A549 (cell line): ENCODE results near the gene GYS2.

ENCODE experiments used
- EP300 ChIP-seq, 2 experiments: fragments of >200 bp; sonication (Bioruptor Twin); formaldehyde crosslinking; IDR thresholded peaks; 2 replicates in 1 of 2; 3 replicates in 1 of 2; pipeline ENCODE4 v1.6.1; 2016 to 2017
- MAZ ChIP-seq: fragments of 150-350 bp; IDR thresholded peaks from 2 replicates; pipeline ENCODE4 v1.6.1; 2014; ENCODE audit warnings: antibody characterized with exemption, low read depth, low read length, borderline replicate concordance
- POLR2A ChIP-seq: IDR thresholded peaks from 2 replicates; pipeline ENCODE4 v1.6.1; 2012; ENCODE audit warnings: mild to moderate bottlenecking, low read length
- TF ChIP-seq, protein P1 (sequence below): fragments of >200 bp; sonication (Bioruptor Twin); formaldehyde crosslinking; IDR thresholded peaks from 3 replicates; pipeline ENCODE4 v1.5.1; 2016
- TF ChIP-seq, protein P2 (sequence below): fragments of >200 bp; sonication (Bioruptor Twin); formaldehyde crosslinking; IDR thresholded peaks from 2 replicates; pipeline ENCODE4 v1.6.1; 2016

DNA sequence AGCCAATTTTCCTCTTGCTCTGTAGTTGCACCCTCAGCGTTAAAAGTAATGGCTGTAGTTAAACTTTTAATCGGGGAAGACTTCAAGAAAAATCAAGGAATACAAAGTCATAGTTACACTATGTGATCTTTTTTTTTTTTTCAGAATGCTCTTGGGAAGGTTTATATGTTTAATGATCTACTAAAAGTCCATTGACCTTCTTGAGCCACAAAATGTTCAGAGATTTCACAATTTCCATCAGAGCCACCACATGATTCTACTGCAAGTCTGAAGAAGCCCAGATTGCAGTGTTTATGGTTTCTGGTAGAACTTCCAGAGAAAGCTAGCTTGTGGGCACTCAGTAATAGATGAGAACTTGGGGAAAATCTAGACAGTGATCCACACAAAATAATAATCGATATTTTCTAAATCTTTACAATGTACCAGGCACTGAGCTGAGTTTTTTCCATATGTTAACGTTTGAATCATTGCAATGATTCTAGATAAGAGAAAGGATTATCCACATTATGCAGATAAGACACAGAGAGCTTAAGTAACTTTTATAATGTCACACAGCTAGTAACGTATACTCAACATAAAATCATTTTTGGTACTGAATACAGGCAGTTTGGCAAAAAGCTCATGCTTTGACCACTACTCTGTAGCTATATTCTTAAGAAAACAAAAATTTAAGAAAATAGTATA, 38.3 kb downstream of the GYS2 start:
- TF ChIP-seq EP300 (IDR thresholded peaks at IDR 0.05) (no peak), POLR2A (no peak), MAZ (no peak)
- TF ChIP-seq, protein P1, sequence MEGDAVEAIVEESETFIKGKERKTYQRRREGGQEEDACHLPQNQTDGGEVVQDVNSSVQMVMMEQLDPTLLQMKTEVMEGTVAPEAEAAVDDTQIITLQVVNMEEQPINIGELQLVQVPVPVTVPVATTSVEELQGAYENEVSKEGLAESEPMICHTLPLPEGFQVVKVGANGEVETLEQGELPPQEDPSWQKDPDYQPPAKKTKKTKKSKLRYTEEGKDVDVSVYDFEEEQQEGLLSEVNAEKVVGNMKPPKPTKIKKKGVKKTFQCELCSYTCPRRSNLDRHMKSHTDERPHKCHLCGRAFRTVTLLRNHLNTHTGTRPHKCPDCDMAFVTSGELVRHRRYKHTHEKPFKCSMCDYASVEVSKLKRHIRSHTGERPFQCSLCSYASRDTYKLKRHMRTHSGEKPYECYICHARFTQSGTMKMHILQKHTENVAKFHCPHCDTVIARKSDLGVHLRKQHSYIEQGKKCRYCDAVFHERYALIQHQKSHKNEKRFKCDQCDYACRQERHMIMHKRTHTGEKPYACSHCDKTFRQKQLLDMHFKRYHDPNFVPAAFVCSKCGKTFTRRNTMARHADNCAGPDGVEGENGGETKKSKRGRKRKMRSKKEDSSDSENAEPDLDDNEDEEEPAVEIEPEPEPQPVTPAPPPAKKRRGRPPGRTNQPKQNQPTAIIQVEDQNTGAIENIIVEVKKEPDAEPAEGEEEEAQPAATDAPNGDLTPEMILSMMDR: no peak
- TF ChIP-seq, protein P2, sequence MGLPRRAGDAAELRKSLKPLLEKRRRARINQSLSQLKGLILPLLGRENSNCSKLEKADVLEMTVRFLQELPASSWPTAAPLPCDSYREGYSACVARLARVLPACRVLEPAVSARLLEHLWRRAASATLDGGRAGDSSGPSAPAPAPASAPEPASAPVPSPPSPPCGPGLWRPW: 0 out of 2 replicates have a peak, but pooled peaks have one; percentile 33
